Stimulated activated CD4-positive, alpha-beta T cell treated with anti-CD3 and anti-CD28 coated beads, Interleukin-1b, Interleukin-23, amount 100 ng/mL, for 48 hours (primary cell): ENCODE data around the gene METAP2.

Source experiments
- DNase-seq: peaks from one replicate; pipeline ENCODE4 v3.0.0-alpha.2; 2020

METAP2 gene

DNA sequence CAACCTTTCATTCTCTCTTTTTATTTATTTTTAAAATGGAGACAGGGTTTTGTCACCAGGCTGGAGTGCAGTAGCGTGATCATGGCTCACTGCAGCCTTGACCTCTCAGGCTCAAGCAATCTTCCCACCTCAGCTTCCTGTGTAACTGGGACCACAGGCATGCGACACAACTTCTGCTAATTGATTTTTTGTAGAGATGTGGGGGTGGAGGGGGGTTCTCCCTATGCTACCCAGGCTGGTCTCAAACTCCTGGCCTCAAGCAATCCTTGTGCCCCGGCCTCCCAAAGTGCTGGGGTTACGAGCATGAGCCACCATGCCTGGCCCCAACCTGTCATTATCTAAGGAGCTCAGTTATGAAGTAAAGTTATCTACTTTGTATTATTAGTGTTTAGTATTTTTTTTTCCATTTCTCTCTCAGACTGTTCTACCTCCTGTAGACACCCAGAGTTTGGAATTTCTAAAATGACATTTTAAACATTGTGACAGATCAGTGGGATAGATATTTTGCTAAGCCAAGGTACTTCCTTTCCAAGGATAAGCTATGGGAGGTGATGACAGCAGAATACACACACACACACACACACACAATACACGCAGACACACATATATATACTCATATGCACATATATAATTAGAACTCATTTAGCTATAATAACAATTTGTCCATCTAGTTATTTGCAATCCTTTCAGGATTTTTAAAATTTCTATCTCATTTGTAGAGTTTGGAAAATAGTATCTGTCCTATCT lies 79.4 kb downstream of the METAP2 start:
- DNase-seq: no peak

DNA sequence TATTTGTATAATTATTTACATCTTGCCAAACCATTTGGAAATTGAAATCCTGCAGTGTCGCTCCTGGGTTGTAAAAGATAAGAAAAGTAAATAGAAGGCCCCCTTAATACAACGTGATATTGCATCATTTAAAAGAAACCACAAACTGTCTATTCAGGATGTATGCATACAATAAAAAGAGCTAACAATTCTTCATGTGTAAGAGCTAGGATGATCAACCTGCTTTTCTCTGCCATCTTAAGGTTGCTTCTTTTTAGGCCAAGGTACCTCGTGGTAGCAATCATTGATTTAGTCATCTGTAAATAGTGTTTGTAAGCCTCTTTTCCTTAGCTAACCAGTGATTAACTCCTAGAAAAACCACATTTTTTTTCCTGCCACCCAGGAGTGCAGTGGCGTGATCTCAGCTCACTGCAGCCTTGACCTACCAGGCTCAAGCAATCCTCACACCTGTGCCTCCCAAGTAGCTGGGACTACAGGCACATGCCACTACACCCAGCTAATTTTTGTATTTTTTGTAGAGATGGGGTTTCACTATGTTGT lies 80.7 kb downstream of the METAP2 start:
- no peak for DNase-seq

- no peak for DNase-seq
Observed at GRCh38 chr12:95557625-95558024, 83.7 kb downstream of the METAP2 start.
